ENCODE data around the gene AK1. TPM values are rescaled to one million over a fixed set of nuclear protein-coding genes. Genes with fewer than 3 reads are reported as not detected.

AK1 gene
- total and polyA plus RNA-seq, 2 of the 13 experiments (the other 11 are each of a cell fraction or from before 2014, with no cell fraction given) = 19.1 to 32.8 TPM

DNA sequence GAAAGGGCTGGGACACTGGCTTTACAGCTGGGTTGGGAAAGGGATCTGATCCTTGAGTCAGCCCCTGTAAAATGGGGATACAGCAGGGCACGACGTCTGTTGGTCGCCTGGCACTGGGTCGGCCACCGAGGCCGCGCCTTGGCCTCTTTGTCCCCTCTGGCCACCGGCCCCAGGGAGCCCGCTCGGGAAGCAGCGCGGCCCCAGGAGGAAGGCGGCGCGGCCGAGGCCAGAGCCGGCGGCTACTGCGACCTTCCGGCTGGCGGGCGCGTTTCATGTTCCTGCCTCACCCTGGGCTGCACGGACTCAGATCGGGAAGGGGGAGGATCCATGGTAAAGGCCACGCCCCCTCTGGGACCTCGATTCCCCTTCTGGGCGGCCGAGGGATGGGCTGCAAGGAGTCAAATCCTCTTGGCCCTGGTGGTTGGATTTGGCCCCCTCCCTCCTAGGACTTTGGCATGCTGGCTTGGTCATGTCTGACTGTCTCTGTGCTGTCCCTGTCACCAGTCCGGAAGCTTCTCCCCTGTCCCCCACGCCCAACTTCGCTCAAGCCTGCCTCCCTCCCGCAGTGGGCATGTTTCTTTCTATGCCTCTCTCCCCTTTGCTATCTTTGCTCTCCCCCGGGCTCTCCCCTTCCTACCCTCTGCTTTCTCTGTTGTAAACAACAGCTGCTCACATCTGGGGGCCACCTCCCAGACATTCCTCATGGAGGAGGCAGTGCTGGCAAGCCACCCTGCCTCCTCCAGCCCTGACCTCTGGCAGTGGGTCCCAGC lies 49.0 kb downstream of the AK1 start (continued):
- TF ChIP-seq BCLAF1 (IDR thresholded peaks at IDR 0.05) = no peak
- peak; percentile 72 for TF ChIP-seq SALL1 (CRISPR knock-in tag; IDR thresholded peaks at IDR 0.05)
- TF ChIP-seq, protein P1, sequence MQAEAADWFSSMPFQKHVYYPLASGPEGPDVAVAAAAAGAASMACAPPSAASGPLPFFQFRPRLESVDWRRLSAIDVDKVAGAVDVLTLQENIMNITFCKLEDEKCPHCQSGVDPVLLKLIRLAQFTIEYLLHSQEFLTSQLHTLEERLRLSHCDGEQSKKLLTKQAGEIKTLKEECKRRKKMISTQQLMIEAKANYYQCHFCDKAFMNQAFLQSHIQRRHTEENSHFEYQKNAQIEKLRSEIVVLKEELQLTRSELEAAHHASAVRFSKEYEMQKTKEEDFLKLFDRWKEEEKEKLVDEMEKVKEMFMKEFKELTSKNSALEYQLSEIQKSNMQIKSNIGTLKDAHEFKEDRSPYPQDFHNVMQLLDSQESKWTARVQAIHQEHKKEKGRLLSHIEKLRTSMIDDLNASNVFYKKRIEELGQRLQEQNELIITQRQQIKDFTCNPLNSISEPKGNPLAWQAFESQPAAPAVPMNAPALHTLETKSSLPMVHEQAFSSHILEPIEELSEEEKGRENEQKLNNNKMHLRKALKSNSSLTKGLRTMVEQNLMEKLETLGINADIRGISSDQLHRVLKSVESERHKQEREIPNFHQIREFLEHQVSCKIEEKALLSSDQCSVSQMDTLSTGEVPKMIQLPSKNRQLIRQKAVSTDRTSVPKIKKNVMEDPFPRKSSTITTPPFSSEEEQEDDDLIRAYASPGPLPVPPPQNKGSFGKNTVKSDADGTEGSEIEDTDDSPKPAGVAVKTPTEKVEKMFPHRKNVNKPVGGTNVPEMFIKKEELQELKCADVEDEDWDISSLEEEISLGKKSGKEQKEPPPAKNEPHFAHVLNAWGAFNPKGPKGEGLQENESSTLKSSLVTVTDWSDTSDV (CRISPR knock-in tag; IDR thresholded peaks at IDR 0.05) = no peak
- TF ChIP-seq, protein P2, sequence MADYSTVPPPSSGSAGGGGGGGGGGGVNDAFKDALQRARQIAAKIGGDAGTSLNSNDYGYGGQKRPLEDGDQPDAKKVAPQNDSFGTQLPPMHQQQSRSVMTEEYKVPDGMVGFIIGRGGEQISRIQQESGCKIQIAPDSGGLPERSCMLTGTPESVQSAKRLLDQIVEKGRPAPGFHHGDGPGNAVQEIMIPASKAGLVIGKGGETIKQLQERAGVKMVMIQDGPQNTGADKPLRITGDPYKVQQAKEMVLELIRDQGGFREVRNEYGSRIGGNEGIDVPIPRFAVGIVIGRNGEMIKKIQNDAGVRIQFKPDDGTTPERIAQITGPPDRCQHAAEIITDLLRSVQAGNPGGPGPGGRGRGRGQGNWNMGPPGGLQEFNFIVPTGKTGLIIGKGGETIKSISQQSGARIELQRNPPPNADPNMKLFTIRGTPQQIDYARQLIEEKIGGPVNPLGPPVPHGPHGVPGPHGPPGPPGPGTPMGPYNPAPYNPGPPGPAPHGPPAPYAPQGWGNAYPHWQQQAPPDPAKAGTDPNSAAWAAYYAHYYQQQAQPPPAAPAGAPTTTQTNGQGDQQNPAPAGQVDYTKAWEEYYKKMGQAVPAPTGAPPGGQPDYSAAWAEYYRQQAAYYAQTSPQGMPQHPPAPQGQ (CRISPR knock-in tag; IDR thresholded peaks at IDR 0.05; ENCODE audit: borderline replicate concordance) = no peak
- TF ChIP-seq HMG20A (CRISPR knock-in tag; IDR thresholded peaks at IDR 0.05; ENCODE audit: borderline replicate concordance) = no peak
- TF ChIP-seq, protein P3, sequence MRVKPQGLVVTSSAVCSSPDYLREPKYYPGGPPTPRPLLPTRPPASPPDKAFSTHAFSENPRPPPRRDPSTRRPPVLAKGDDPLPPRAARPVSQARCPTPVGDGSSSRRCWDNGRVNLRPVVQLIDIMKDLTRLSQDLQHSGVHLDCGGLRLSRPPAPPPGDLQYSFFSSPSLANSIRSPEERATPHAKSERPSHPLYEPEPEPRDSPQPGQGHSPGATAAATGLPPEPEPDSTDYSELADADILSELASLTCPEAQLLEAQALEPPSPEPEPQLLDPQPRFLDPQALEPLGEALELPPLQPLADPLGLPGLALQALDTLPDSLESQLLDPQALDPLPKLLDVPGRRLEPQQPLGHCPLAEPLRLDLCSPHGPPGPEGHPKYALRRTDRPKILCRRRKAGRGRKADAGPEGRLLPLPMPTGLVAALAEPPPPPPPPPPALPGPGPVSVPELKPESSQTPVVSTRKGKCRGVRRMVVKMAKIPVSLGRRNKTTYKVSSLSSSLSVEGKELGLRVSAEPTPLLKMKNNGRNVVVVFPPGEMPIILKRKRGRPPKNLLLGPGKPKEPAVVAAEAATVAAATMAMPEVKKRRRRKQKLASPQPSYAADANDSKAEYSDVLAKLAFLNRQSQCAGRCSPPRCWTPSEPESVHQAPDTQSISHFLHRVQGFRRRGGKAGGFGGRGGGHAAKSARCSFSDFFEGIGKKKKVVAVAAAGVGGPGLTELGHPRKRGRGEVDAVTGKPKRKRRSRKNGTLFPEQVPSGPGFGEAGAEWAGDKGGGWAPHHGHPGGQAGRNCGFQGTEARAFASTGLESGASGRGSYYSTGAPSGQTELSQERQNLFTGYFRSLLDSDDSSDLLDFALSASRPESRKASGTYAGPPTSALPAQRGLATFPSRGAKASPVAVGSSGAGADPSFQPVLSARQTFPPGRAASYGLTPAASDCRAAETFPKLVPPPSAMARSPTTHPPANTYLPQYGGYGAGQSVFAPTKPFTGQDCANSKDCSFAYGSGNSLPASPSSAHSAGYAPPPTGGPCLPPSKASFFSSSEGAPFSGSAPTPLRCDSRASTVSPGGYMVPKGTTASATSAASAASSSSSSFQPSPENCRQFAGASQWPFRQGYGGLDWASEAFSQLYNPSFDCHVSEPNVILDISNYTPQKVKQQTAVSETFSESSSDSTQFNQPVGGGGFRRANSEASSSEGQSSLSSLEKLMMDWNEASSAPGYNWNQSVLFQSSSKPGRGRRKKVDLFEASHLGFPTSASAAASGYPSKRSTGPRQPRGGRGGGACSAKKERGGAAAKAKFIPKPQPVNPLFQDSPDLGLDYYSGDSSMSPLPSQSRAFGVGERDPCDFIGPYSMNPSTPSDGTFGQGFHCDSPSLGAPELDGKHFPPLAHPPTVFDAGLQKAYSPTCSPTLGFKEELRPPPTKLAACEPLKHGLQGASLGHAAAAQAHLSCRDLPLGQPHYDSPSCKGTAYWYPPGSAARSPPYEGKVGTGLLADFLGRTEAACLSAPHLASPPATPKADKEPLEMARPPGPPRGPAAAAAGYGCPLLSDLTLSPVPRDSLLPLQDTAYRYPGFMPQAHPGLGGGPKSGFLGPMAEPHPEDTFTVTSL (CRISPR knock-in tag; IDR thresholded peaks at IDR 0.05; ENCODE audit: borderline replicate concordance) = no peak
- no peak for TF ChIP-seq FIP1L1 (IDR thresholded peaks at IDR 0.05; ENCODE audit: borderline replicate concordance, insufficient read depth, low read depth, low read length)
- no peak for TF ChIP-seq ZNF557 (CRISPR knock-in tag; IDR thresholded peaks at IDR 0.05)
- TF ChIP-seq, protein P4, sequence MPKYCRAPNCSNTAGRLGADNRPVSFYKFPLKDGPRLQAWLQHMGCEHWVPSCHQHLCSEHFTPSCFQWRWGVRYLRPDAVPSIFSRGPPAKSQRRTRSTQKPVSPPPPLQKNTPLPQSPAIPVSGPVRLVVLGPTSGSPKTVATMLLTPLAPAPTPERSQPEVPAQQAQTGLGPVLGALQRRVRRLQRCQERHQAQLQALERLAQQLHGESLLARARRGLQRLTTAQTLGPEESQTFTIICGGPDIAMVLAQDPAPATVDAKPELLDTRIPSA (CRISPR knock-in tag; IDR thresholded peaks at IDR 0.05; ENCODE audit: borderline replicate concordance) = no peak
- TF ChIP-seq ZBTB20 (CRISPR knock-in tag; IDR thresholded peaks at IDR 0.05; ENCODE audit: borderline replicate concordance, low read depth) = no peak
- TF ChIP-seq HNRNPL (IDR thresholded peaks at IDR 0.05; ENCODE audit: low read depth, low read length) = peak; percentile 62; the same call in 1 of the 2 replicates
- TF ChIP-seq, protein P5, sequence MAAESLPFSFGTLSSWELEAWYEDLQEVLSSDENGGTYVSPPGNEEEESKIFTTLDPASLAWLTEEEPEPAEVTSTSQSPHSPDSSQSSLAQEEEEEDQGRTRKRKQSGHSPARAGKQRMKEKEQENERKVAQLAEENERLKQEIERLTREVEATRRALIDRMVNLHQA (CRISPR knock-in tag; IDR thresholded peaks at IDR 0.05) = no peak

All from HepG2 (cell line).